Stimulated activated CD4-positive, alpha-beta T cell treated with anti-CD3 and anti-CD28 coated beads, Interleukin-1b, Interleukin-23, amount 100 ng/mL, for 48 hours (primary cell): ENCODE measurements around the gene NOC3L.

Experiments
- DNase-seq: peaks from one replicate; pipeline ENCODE4 v3.0.0-alpha.2; 2020

NOC3L gene

DNA sequence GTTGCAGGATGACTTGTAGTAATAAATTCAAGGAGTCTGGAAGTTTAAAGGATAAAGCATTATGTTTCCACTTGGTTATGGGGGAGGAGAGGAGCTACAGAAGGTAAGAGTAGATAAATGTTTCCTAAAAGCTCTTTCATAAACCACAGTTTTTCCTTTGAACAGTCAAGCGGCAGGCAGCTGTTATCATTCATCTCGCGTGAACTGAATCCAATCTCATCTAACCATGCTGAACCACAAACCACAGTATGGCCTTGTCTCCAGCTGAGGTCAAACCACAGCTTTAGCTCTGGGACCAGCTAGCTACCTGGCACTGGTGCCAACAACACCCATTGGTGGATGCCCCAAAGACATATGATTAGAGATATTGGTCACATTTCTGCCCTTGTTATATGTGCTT is 63.3 kb downstream of the NOC3L start:
- peak; percentile 14 for DNase-seq

DNA sequence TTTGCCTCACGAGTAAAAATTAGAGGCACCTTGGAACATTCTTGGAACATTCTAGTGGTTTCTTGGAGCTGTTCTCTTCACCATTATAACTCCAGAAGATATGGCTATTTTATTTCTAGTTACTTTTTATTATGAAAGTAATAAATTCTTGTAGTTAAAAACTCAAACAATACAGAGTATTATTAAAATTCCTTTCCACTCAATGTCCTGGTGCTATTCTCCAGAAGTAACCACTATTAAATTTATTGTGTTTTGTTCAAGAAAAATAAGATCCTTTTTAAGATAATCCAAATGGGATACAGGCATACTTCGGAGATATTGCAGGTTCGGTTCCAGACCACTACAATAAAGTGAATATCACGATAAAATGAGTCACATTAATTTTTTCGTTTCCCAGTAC is 68.6 kb downstream of the NOC3L start:
- DNase-seq: no peak

DNA sequence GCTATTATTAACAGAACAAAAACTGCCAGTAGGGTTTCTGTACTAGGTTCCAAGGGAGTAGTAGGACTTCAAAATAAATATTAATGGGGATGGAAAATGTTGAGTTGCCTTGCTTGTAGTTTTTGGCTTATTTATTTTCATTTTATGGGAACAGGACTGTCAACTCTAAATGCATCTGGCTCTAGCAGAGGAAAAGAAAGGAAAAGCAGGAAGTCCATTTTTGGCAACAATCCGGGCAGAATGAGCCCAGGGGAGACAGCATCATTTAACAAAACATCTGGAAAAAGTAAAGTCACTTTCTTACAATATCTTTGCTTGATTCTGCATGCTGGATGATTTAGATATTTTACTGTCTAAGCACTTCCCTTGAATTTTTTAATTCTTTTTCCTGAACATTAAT is 69.4 kb downstream of the NOC3L start:
- no peak for DNase-seq

DNA sequence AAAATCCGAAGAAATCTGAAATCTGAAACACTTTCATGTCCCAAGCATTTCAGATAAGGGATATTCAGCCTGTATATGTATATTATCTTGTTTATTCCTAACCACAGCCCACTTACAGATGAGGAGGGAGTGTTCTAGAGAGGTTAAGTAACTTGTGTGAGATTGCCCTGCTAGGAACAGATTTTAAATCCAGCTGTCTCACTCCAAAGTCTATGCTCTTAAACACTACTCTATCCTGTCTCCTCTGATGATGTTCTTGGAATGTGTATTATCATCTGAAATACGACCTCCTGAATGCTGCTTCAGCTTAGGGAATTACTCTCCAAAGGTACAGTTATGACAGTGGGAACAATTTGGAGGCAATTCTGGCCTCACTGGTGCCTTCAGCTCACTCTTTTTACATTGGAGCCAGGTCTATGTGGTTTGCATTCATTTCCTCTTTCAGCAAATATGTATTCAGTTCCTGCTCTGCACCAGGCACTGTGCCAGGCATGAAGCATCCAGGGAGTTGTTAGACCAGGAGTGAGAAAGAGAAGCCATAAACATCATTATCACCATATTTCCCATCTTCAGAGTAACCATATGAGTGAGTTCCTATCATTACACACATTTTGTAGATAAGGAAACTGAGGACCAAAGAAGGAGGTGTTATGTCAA is 70.2 kb downstream of the NOC3L start:
- no peak for DNase-seq

DNA sequence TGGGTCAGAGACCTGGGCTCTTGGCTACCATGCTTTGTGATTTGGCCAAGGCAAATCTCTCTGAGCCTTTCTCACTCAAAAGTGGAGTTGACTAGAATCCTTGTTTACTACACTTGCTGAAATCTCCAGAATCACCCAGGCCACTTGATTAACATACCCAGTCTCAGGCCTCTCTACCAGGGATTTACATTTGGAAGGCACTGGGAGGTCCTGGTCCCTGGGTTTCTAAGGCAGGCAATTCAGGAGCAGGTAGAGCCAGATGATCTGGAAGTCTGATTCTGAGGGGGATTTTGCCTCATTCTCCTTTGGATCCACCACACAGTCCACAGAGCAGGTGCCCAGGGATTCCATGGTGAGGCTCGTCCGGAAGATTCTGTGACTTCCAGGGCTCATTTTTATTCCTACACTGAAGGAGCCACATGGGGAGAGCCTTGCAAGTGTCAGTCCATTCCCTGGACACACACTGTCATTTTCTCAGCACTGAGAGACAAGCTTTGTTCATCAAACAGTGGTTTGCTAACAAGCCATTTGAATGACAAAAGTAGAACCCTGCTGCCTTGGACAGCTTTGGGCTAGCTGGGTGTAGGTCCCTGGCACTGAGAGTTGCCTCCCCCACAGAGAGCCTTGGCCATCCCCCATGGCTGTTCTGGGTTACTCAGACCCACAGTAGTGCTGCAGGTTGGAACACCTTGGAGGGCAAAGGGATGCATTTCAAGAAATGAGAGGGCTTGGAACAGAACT is 74.2 kb downstream of the NOC3L start:
- DNase-seq: no peak

DNA sequence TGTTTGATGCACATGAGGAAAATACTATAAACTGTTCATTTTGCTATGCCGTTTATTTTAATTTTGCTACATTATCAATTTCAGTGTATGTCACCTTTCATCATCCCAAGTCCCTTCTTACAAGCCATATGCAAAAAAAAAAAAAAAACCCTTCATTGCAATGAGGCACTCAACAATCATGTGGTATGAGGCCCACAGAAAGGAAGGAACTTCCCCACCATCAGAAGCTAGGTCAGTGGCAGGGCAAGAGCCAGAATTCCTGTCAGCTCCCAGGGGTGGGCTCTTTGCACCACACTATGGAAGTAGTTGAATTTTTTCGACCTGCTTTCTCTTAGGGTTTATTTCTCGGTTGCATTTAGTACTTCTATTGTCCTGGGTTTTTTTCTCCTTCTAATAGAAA is 75.4 kb downstream of the NOC3L start:
- DNase-seq: no peak

DNA sequence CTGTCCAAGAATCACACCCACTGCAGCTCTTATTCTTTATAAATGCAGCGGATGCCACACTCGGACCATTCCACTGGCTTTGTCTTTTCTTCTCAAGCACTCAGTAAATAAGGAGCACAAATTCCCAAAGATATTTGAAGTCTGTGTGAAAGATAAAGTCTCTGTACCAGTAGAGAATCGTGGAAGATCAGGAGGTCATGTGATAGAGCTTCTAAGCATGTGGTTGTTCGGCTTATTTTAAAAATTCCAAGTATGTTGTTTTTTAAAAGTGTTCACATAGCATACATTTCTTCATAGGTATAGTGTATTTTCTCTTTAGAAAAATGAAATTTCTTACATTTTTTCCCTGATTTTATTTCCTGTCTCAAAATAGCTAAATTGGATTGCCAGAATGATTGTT is 75.8 kb downstream of the NOC3L start:
- no peak for DNase-seq

DNA sequence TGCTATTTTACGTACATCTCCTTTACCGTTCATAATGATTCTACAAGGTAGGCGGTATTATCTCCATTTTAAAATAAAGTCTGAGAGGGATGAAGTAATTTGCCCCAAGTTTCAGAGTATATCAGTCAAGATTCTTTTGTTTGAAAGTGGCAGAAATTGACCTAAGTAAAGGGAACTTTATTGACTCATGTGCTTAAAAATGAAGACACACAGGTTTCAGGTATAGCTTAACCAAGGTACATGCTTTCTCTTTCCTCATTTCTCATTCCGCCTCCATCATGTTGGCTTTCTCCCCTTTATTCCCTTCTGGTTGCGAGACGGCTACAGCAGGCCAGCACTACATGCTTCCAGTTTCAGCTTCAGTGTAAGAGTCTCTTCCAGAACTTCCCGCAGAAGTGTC is 77.5 kb downstream of the NOC3L start:
- no peak for DNase-seq
